Activated CD8-positive, alpha-beta memory T cell treated with anti-CD3 and anti-CD28 coated beads for 36 hours (primary cell): ENCODE data around the gene IGSF8. TPM values are rescaled to one million over a fixed set of nuclear protein-coding genes. Genes with fewer than 3 reads are reported as not detected.

ENCODE experiments used
- CTCF ChIA-PET: fragments of 350-600 bp; sonication (Branson Sonifier 250); formaldehyde crosslinking; loops from one replicate; lab custom pipeline; 2021; ENCODE audit warnings: antibody characterized with exemption; lab: Charles Lee
- POLR2A ChIA-PET: fragments of 350-600 bp; sonication (Branson Sonifier 250); formaldehyde crosslinking; loops from one replicate; lab custom pipeline; 2021; ENCODE audit warnings: antibody characterized with exemption; lab: Charles Lee
- total RNA-seq, 2 experiments: library from RNA; stranded (reverse); gene quantifications; one replicate each; pipeline ENCODE4 v1.2.3, GENCODE V29; 2021

The IGSF8 gene
- total RNA-seq, 2 experiments from 2014 or later: 43.8 to 45.7 TPM

DNA sequence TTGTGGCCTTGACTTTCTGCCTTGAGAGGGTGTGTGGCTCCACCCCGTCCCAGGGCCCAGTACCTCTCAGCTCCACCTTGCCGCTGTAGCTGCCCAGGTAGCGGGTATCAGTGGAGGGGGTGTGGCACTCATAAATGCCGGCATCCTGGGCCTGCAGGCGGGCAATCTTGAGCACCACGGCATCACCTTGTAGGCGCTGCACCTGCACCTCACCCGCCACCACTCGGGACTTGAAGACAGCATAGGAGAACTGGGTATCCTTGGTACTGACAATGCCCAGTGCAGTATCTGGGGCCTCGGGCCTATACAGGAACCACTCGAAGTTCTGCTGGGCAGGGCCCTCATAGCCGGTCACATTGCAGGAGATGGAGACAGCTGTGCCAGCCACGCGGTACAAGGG, 3.6 kb downstream of the IGSF8 start:
- CTCF ChIA-PET: interaction anchor here (4.8 kb wide), 1 partner anchor 10 kb away, joined by 33 read pairs; no protein-coding TSS in a partner anchor
- POLR2A ChIA-PET: no interaction called here

DNA sequence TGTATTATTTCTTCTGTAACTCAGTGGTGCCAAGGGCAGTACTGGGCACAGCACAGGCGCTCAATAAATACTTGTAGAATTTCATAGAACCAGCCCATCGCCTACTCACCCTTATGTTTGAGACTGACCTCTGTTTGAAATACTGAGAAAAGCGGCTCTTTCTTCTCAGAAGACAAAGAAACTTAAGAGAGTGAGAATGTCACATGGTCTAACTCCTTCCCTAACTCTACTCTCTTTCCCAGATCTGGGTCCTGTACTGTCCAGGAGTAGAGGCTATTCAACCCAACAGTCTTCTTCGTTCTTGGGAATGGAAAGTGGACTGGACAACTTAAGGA, 4.2 kb downstream of the IGSF8 start:
- CTCF ChIA-PET: interaction anchor here (1.3 kb wide), 1 partner anchor 9 kb away, joined by 5 read pairs; no protein-coding TSS in a partner anchor
- POLR2A ChIA-PET: no interaction called here

DNA sequence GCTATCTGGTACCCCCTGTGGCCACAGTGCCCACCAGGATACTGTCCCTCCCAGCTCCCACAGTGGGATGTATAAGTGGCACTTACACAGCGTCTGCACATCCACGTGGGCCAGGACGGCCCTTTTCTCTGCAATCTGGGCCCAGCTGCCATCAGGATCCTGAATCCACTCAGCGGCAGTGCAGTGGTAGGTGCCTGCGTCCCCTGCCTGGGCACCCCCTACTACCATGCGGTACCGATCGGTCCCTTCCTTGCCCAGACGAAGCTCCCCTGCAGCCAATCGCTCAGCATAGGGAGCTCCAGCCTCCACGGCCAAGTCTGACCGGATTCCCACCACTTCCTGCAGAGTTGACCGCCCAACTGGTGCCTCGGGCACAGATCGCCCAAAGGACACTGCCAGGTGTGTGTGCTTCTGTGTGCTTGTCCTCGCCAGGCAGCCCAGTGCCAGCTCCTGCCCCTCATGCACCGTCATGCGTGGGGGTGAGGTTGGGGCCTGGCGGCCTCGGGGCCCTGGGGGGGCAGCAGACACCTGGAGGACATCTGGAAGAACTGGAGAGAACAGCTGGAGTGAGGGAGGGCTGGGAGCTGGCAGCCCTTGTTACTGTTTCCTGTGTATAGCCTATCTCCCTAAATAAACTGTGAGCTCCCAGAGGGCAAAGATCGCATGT, 4.7 kb downstream of the IGSF8 start:
- POLR2A ChIA-PET: no interaction called here
- CTCF ChIA-PET: interaction anchor here (1.1 to 1.3 kb wide), 2 partner anchors 8 to 47 kb away, joined by 3 to 5 read pairs; no protein-coding TSS in a partner anchor

DNA sequence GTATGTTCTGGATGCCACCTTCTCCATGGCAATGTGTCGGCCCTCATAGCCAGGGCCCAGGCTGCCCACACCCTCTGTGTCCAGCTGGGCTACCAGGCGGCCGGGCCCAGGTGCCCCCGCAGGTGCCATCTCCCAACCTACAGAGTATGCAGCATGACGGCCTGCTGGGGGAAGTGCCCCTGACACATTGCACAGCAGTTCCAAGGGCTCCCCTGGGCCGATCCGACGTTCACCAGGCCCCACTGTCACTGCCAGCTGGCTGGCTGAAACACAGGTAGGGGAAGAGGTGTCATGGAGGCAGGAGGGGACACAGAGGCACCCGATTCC, 5.4 kb downstream of the IGSF8 start:
- ChIA-PET POLR2A (no interaction called here), CTCF (interaction anchor here (1.1 kb wide), 1 partner anchor 46 kb away, joined by 3 read pairs; no protein-coding TSS in a partner anchor)

DNA sequence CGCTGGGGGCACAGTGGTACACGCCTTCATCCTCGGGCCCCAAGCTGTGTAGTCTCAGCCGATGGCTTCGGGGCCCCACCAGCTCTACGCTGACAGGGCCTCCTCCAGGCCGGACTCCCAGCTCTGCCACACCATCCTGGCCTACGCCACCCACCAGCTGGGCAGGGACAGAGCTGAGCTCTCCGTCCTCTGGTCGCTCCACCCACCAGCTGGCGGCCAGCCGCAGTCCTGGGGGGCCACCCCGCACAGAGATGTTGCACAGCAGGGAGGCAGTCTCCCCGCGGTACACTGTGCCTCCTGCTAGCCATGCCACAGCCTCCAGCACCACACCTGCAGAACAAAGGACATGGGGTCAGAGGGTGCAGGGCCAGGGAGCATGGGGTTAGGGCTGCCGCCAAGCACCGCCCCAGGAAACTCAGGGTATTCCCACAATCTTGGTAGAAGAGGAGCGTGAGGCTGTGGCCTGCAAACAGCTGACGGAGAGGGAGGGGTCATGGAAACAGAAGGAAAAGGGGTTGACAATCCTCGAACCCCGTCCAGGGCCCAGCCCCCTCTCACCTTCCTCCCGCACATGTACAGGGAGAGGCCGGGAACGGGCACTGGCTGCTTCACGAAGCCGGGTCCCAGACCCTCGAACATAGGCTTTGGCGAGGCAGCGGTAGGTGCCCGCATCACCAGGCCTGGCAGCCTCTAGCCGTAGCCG, 5.9 kb downstream of the IGSF8 start:
- ChIA-PET CTCF (interaction anchor here (1.1 kb wide), 1 partner anchor 46 kb away, joined by 3 read pairs; no protein-coding TSS in a partner anchor), POLR2A (no interaction called here)

DNA sequence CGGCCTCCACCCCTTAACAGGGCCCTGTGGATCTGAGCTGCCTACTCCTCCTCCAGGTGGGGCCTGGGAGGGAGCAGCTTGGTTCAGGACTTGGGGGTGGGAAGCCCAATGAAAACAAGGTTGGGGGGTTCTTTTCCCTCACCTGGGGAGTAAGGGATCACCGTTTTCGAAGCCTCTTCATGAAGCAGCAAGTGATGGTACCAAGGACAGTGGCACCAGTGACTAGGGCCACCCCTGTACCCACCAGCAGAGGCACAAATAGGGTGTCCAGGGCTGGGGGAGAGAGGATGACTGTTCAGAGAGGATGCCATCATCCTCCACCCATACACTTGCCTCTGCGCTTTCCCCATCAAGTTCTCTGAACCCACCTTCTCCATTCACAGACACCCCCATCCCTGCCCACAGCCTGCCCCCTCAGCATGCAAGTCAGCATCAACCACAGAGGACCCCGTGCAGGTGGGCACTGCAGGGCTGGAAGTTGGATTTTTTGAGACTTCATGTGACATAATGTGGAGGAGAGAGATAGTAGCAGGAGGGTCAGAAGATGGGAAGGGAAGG, 6.7 kb downstream of the IGSF8 start:
- CTCF ChIA-PET: interaction anchor here (0.7 kb wide), 1 partner anchor 9 kb away, joined by 3 read pairs; no protein-coding TSS in a partner anchor
- POLR2A ChIA-PET: no interaction called here

DNA sequence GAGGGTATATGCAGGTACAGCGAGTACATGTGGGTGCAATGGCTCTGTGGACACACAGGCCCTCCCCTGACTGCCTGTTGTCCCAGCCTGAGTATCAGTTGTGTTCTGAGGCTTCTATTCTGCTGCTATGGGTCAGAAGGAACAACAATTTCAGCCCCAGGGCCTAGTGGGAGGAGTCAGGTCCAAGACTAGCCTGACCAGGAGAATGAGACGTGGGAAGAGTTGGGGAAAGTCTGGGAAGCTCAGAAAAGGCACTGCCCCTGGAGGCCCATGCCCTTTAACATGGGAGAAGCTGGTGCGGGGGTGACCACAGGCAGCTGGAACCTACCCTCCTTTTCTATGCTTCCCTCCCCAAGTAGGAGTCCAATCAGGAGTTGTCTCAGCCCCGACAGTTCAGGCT, 7.7 kb downstream of the IGSF8 start:
- ChIA-PET POLR2A (no interaction called here), CTCF (interaction anchor here (0.9 kb wide), 1 partner anchor 12 kb away, joined by 3 read pairs; no protein-coding TSS in a partner anchor)

DNA sequence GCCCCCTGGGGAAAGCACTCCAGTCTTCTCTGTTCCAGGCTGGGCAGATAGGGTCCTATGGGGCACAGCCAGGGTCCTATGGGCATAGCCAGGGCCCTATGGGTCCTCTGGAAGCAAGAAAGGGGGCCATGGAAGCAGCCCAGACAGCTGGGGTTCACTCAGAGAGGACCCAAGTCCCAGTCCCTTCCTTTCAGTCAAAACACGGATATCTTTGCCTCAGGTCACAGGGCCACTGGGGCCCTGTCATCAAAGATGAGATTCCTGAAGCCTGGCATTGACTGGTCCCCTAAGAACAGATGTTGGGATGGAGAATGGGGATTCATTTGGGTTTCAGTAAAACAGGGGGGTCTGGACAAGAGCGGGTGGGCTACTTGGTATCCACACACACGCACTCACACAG, 8.5 kb downstream of the IGSF8 start:
- POLR2A ChIA-PET: no interaction called here
- CTCF ChIA-PET: interaction anchor here (0.9 kb wide), 1 partner anchor 11 kb away, joined by 3 read pairs; no protein-coding TSS in a partner anchor

DNA sequence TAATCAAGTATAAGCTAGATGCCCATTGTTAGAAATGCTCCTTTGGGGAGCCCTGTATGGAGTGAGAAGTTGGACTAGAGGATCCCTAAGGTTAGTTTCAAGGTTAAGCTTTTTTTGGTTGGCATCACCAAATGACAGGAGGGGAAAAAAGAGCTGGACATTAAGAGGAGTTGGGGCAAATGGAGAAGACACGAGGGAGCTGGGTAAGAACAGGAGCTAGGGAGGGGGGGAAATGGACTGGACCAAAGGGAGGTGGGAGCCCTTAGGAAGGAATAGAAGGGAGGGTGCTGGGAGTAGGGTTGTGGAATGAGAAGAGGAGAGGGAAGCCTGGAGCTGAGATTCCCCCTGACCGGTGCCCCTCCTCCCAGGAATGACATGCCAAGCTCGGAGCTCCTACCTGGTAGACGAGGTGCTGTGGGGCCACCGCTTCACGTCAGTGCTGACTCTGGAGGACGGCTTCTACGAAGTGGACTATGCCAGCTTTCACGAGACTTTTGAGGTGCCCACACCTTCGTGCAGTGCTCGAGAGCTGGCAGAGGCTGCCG, 11.2 kb downstream of the IGSF8 start:
- POLR2A ChIA-PET: no interaction called here
- CTCF ChIA-PET: interaction anchor here (1.1 to 3.6 kb wide), 7 partner anchors 9 to 85 kb away, joined by 3 to 37 read pairs (median 4); partner anchors contain the start of gene IGSF8

DNA sequence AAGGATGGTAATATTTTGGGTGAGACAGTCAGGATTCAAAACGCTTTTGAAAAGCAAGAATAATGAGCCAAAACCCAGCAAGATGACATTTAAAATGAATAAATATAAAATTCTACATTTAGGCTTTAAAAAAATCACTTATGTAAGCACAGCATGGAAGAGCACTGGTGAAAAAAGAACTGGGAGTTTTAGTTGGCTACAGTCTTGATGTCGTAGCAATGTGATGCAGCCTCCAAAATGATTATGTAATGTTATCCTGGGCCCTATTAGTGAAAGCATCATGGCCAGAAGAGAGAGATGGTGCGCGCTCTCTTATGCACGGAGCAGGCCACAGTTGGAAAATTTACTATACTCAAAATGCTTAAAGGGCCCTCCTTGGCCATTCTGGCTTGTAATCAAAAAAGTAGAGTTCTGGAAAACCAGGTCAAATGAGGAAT, 11.9 kb downstream of the IGSF8 start:
- CTCF ChIA-PET: interaction anchor here (1.1 to 3.6 kb wide), 14 partner anchors 7 to 205 kb away, joined by 3 to 37 read pairs (median 5); partner anchors contain the start of gene IGSF8
- POLR2A ChIA-PET: no interaction called here

DNA sequence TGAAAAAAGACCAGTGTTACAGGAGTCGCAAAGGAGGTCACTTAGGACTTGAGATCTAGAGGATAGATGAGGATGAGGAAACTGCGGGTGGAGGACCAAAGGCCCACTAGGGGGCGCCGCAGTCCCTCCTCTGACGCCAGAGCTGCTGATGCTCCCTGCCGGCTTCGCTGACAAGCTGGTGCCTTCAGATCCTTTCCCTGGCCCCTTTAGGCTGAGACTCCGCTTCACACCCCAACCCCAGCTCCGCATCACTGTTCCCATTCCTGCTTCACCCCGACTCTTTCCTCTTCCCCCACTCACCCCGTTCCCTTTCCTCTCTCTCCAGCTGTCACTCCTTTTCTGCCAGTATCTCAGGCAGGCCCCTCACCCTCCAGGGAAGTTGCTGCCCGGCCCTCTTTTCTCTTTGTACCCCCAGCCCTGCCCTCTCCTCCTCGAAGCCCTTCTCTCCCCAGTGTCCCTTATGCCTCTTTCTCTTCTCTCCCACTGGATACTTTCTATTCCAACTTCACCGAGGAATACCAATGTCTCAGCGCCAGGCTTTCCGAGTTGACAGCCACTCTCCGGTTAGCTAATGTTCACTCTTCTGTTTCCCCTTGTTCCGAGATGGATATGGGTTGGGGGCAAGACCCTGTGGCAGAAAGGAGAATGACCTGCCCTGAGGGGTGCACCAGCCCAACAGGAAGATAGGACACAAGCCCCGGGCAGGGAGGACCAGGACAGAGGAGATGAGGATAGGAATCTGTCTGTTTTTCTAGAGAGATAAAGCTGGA, 12.5 kb downstream of the IGSF8 start:
- ChIA-PET CTCF (interaction anchor here (0.7 to 3.6 kb wide), 27 partner anchors 8 to 266 kb away, joined by 3 to 37 read pairs (median 4); partner anchors contain the start of gene IGSF8), POLR2A (no interaction called here)

DNA sequence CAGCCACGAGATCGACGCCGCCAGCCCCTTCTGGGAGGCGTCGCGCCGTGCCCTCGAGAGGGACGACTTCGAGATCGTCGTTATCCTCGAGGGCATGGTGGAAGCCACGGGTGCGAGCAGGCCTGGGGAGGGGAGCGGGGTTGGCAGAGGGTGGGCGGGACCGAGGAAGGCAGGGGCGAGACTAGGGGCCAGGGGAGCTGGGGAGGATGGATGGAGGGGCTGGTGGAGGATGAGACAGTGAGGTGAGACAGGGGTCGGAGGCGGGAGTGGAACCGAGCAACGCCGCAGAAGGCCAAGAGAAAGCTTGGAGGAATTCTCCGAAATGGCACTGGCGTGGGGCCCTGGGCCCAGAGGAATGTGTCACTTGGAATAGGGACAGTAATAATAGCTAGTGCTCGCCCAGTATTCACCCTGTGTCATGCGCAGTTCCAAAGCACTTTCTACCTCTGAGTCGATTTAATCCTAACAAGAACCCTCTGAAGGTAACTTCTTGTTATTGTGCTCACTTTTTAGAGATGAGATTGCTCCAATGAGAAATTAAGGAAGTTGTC, 13.6 kb downstream of the IGSF8 start:
- CTCF ChIA-PET: interaction anchor here (1.0 to 3.6 kb wide), 19 partner anchors 8 to 267 kb away, joined by 3 to 37 read pairs (median 5); partner anchors contain the start of gene IGSF8

DNA sequence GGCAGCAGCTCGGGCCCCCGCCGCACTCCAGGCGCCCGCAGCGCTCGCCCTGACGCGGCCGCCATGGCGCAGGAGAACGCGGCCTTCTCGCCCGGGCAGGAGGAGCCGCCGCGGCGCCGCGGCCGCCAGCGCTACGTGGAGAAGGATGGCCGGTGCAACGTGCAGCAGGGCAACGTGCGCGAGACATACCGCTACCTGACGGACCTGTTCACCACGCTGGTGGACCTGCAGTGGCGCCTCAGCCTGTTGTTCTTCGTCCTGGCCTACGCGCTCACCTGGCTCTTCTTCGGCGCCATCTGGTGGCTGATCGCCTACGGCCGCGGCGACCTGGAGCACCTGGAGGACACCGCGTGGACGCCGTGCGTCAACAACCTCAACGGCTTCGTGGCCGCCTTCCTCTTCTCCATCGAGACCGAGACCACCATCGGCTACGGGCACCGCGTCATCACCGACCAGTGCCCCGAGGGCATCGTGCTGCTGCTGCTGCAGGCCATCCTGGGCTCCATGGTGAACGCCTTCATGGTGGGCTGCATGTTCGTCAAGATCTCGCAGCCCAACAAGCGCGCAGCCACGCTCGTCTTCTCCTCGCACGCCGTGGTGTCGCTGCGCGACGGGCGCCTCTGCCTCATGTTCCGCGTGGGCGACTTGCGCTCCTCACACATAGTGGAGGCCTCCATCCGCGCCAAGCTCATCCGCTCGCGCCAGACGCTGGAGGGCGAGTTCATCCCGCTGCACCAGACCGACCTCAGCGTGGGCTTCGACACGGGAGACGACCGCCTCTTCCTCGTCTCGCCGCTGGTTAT, 14.2 kb downstream of the IGSF8 start:
- ChIA-PET CTCF (interaction anchor here (0.9 to 3.6 kb wide), 7 partner anchors 13 to 155 kb away, joined by 3 to 37 read pairs (median 15); partner anchors contain the start of gene IGSF8), POLR2A (no interaction called here)

More for the DNA sequence above, 13.6 kb downstream of the IGSF8 start:
- POLR2A ChIA-PET: no interaction called here

DNA sequence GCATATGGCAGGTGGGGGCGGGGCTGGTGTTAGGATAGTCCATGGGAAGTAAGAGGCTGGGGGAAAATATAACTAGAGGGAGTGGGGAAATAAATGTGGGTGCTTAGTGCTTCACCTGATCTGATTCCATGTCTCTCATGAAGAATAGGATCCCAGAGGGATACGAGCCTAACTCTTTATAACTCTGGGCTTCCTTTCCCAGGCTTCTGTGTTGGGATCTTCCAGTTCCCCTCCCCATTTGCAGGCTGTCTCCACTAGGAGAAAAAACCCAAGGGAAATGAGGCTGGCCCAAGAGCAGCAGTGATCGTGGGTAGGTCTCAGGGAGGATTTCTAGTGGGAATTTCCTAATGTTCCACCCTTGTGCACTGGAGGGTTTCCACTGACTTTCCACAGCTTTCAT, 15.5 kb downstream of the IGSF8 start:
- CTCF ChIA-PET: interaction anchor here (0.9 kb wide), 1 partner anchor 15 kb away, joined by 3 read pairs; no protein-coding TSS in a partner anchor

DNA sequence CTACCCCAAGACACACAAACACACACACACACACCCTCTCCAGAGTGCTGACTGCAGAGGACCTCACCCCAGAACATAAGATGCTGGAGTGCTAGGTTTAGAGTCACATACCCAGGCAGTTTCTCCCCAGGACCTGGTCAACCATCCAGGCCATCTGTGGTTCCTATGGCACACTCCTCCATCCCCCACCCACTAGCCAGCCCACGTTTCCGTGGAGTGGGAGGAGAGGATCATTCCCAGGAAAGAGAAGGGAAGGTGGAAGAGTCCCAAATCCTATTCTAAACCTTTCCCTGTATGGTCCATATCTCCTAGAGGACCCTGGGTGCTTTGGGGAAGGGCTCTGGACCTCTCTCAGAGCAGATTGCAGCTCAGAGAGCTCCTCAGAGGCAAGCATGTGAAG, 15.9 kb downstream of the IGSF8 start:
- ChIA-PET POLR2A (no interaction called here), CTCF (interaction anchor here (7.0 kb wide), 1 partner anchor 37 kb away, joined by 56 read pairs; no protein-coding TSS in a partner anchor)

More for the DNA sequence above, 15.5 kb downstream of the IGSF8 start:
- POLR2A ChIA-PET: no interaction called here

DNA sequence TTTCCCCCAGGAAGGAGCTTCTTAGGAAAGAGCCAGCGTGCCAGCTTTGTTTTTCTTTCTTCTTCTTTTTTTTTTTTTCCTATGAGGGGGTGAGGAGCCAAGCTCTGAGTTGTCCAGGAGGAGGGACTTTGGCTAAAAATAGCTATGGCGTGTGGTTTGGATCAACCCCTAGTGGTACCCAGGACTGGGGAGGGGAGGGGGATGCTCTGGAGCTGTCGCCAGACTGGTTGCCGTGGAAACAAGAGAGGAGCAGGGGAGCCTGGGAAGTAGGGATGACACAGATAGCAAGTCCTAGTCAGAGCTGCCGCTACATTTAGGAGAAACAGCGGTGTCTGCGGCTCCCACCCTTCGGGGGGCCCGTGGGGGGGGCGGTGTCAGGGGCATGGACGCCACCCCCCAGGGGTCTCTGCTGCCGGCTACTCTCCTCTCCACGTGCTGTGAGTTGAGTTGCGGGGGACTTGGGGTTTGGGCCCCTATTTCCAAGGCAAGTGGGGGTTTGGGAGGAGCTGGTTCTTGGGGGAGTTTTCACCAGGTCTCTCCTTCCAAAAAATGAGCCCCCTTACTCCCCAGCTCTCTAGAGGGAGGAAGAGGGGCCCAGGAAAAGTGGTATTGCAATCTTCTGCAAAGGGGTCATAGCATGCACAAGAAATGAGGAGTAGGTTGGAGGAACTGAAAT, 17.0 kb downstream of the IGSF8 start, which contains the start of gene KCNJ9:
KCNJ9 (plus strand) TSS at position 278 of the 676 bp plus-strand sequence. CDS start 2,493 bp downstream, outside the sequence.
- CTCF ChIA-PET: interaction anchor here (0.7 to 7.0 kb wide), 4 partner anchors 29 to 49 kb away, joined by 3 to 56 read pairs (median 3); partner anchors contain the start of gene PIGM
- POLR2A ChIA-PET: no interaction called here
